ENCODE measurements around the gene LFNG.
"Not testable (repeated sequence)": the region's sequence is repeated elsewhere in the genome, so short reads cannot be mapped to it uniquely, and the experiment has no call there.

The LFNG gene

GRCh38 chr7:2546776-2547586, 27.4 kb downstream of the LFNG start:
- Histone ChIP-seq H3K4me3 (ENCODE audit: insufficient read depth, low read depth, low read length, poor library complexity, severe bottlenecking) (no peak overlapping the region), H3K36me3 (ENCODE audit: control insufficient read depth, insufficient read depth, low read length) (peaks cover 41% of the 10 kb centered on the region), H3K4me1 (ENCODE audit: control insufficient read depth, insufficient read depth, low read length, poor library complexity, severe bottlenecking) (no peaks in the 10 kb centered on the region), H3K27ac (ENCODE audit: insufficient read depth, low read length, poor library complexity, severe bottlenecking) (no peak overlapping the region), H3K27me3 (replicated peaks; ENCODE audit: control insufficient read depth, insufficient read depth, low read length, poor library complexity, severe bottlenecking) (no peaks in the 10 kb centered on the region), H3K9me3 (ENCODE audit: control insufficient read depth, low read length) (no peaks in the 10 kb centered on the region)
- DNase-seq = no peak

DNA sequence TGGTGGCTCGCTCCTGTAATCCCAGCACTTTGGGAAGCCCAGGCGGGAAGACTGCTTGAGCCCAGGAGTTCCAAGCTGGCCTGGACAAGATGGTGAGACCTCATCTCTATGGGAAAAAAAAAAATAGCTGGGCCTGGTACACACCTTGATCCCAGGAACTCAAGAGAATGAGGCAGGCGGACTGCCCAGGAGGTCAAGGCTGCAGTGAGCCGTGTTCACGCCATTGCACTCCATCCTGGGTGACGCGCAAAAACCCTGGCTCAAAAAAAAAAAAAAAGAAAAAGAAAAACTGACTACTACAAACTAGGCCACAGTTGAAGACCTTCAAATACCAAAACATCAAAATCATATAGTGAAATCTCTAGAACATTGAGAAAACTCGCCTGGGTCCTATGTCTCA, 31.8 kb downstream of the LFNG start:
- Histone ChIP-seq H3K4me3 (ENCODE audit: insufficient read depth, low read depth, low read length, poor library complexity, severe bottlenecking) (no peak overlapping the region), H3K27me3 (replicated peaks; ENCODE audit: control insufficient read depth, insufficient read depth, low read length, poor library complexity, severe bottlenecking) (no peaks in the 10 kb centered on the region), H3K36me3 (ENCODE audit: control insufficient read depth, insufficient read depth, low read length) (peaks cover 14% of the 10 kb centered on the region), H3K4me1 (ENCODE audit: control insufficient read depth, insufficient read depth, low read length, poor library complexity, severe bottlenecking) (peaks cover 19% of the 10 kb centered on the region), H3K9me3 (ENCODE audit: control insufficient read depth, low read length) (no peaks in the 10 kb centered on the region), H3K27ac (ENCODE audit: insufficient read depth, low read length, poor library complexity, severe bottlenecking) (no peak overlapping the region)
- DNase-seq = no peak

GRCh38 chr7:2553108-2553507, 33.5 kb downstream of the LFNG start:
- H3K9me3 ChIP-seq (ENCODE audit: control insufficient read depth, low read length) = no peaks in the 10 kb centered on the region
- H3K4me3 ChIP-seq (ENCODE audit: insufficient read depth, low read depth, low read length, poor library complexity, severe bottlenecking) = no peak overlapping the region
- peaks cover 3% of the 10 kb centered on the region for H3K36me3 ChIP-seq (ENCODE audit: control insufficient read depth, insufficient read depth, low read length)
- peaks cover 19% of the 10 kb centered on the region for H3K4me1 ChIP-seq (ENCODE audit: control insufficient read depth, insufficient read depth, low read length, poor library complexity, severe bottlenecking)
- no peaks in the 10 kb centered on the region for H3K27me3 ChIP-seq (replicated peaks; ENCODE audit: control insufficient read depth, insufficient read depth, low read length, poor library complexity, severe bottlenecking)
- no peak for DNase-seq
- no peak overlapping the region for H3K27ac ChIP-seq (ENCODE audit: insufficient read depth, low read length, poor library complexity, severe bottlenecking)

DNA sequence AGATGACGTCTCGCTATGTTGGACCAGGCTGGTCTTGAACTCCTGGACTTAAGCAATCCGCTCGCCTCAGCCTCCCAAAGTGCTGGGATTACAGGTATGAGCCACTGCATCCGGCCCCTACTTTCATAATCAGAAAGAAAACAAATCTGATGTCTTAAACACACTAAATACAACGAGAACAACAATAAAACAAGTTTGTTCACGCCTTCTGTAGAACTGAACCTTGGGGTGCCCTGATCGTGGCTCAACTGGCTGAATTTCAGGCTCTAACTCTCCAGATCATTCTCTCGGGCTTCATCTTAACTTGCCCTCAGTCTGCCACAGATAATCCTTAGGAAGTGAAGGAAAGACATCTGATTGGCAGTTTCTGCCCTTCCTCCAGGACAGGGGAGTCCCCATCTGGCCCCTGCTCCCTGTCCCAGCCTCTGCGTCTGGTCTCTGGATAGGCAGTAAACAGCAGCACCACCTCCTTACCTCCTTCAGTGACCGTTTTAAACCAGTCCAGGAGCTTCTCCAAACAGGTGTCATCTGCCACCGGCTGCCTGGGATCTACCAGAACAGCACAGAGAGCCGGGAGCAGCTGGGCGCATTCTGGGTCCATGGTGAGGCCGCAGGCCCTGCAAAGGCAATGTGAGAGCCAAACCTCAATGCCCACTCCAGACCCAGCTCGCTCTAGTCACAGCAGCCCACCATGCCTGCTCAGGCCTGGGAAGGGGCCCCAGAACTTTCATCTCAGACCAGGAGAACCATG, 34.4 kb downstream of the LFNG start:
- H3K36me3 ChIP-seq (ENCODE audit: control insufficient read depth, insufficient read depth, low read length) = no peaks in the 10 kb centered on the region
- H3K4me1 ChIP-seq (ENCODE audit: control insufficient read depth, insufficient read depth, low read length, poor library complexity, severe bottlenecking) = peaks cover 19% of the 10 kb centered on the region
- H3K4me3 ChIP-seq (ENCODE audit: insufficient read depth, low read depth, low read length, poor library complexity, severe bottlenecking) = peak overlapping the region; percentile 94
- H3K9me3 ChIP-seq (ENCODE audit: control insufficient read depth, low read length) = no peaks in the 10 kb centered on the region
- DNase-seq = no peak
- no peak overlapping the region for H3K27ac ChIP-seq (ENCODE audit: insufficient read depth, low read length, poor library complexity, severe bottlenecking)
- H3K27me3 ChIP-seq (replicated peaks; ENCODE audit: control insufficient read depth, insufficient read depth, low read length, poor library complexity, severe bottlenecking) = no peaks in the 10 kb centered on the region

GRCh38 chr7:2554661-2555111, 35.1 kb downstream of the LFNG start:
- peaks cover 23% of the 10 kb centered on the region for H3K4me1 ChIP-seq (ENCODE audit: control insufficient read depth, insufficient read depth, low read length, poor library complexity, severe bottlenecking)
- H3K4me3 ChIP-seq (ENCODE audit: insufficient read depth, low read depth, low read length, poor library complexity, severe bottlenecking) = peak overlapping the region; percentile 94
- peak overlapping the region; percentile 98 for H3K27ac ChIP-seq (ENCODE audit: insufficient read depth, low read length, poor library complexity, severe bottlenecking)
- no peaks in the 10 kb centered on the region for H3K36me3 ChIP-seq (ENCODE audit: control insufficient read depth, insufficient read depth, low read length)
- no peak for DNase-seq
- no peaks in the 10 kb centered on the region for H3K9me3 ChIP-seq (ENCODE audit: control insufficient read depth, low read length)
- H3K27me3 ChIP-seq (replicated peaks; ENCODE audit: control insufficient read depth, insufficient read depth, low read length, poor library complexity, severe bottlenecking) = no peaks in the 10 kb centered on the region

DNA sequence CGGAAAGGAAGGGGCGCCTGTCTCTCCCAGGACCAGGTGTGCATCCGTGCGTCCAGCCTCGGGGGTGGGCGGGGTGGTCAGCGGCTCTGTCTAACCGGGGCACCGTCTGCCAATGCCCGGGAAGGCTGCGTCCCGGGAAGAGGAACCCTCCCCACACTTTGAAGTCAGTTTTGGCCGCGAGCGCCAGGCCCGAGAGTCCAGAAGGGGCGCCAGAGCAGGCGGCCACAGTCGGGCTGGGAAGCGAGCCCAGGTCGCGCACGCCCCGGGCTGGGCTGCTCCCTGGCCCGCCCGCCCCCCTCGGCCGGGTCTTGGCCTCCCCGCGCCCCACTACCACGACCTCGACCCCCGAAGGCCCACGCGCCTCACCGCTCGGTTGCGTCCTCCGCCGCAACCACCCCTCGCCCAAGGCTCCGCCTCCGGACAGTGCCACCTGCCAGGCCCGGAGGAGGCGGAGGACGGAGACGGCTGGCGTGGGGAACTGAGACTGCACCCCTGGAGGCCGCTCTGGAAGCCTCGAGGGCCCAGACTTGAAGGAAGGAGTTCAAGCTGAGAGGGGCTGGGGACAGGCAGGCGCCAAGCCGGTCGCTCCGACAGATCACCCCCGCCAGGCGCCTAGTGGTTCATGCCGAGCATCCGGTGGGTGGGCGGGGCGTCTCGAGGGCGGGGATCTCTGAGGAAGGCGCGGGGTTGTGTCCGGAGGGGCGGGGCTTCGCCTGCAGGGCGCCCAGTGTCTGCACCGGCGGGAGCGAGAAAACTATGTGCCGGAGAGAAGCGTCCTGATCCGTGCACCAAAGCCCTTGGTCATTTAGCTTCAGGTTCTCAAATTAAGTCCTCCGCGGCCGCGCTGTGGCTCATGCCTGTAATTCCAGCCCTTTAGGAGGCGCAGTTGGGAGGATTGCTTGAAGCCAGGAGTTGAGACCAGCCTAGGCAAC, 35.8 kb downstream of the LFNG start, which contains the start of gene BRAT1:
Gene BRAT1 (minus strand): TSS at position 404 of the 932 bp plus-strand sequence. CDS start 1,093 bp downstream, outside the sequence.
- peak within 1 kb of the TSS; percentile 98 for H3K27ac ChIP-seq (ENCODE audit: insufficient read depth, low read length, poor library complexity, severe bottlenecking)
- H3K27me3 ChIP-seq (replicated peaks; ENCODE audit: control insufficient read depth, insufficient read depth, low read length, poor library complexity, severe bottlenecking) = no peaks in the 10 kb centered on the region
- peak within 1 kb of the TSS; percentile 94 for H3K4me3 ChIP-seq (ENCODE audit: insufficient read depth, low read depth, low read length, poor library complexity, severe bottlenecking)
- H3K9me3 ChIP-seq (ENCODE audit: control insufficient read depth, low read length) = no peaks in the 10 kb centered on the region
- H3K4me1 ChIP-seq (ENCODE audit: control insufficient read depth, insufficient read depth, low read length, poor library complexity, severe bottlenecking) = peaks cover 26% of the 10 kb centered on the region
- peak; percentile 91 for DNase-seq
- H3K36me3 ChIP-seq (ENCODE audit: control insufficient read depth, insufficient read depth, low read length) = no peaks in the 10 kb centered on the region

- Histone ChIP-seq H3K36me3 (ENCODE audit: control insufficient read depth, insufficient read depth, low read length) (no peaks in the 10 kb centered on the region), H3K27me3 (replicated peaks; ENCODE audit: control insufficient read depth, insufficient read depth, low read length, poor library complexity, severe bottlenecking) (no peaks in the 10 kb centered on the region), H3K4me3 (ENCODE audit: insufficient read depth, low read depth, low read length, poor library complexity, severe bottlenecking) (peak within 1 kb of the TSS; percentile 68), H3K4me1 (ENCODE audit: control insufficient read depth, insufficient read depth, low read length, poor library complexity, severe bottlenecking) (peaks cover 23% of the 10 kb centered on the region), H3K9me3 (ENCODE audit: control insufficient read depth, low read length) (no peaks in the 10 kb centered on the region), H3K27ac (ENCODE audit: insufficient read depth, low read length, poor library complexity, severe bottlenecking) (peak within 1 kb of the TSS; percentile 60)
- peak; percentile 78 to 81 (median 81) for DNase-seq
Observed at GRCh38 chr7:2558629-2559282, 39.2 kb downstream of the LFNG start, which contains the start of gene IQCE. TSS of gene IQCE (plus strand) at chr7:2558979. CDS start at chr7:2559182, 203 bp downstream.

GRCh38 chr7:2559283-2559950, 39.8 kb downstream of the LFNG start:
- Histone ChIP-seq H3K27ac (ENCODE audit: insufficient read depth, low read length, poor library complexity, severe bottlenecking) (peak overlapping the region; percentile 60), H3K27me3 (replicated peaks; ENCODE audit: control insufficient read depth, insufficient read depth, low read length, poor library complexity, severe bottlenecking) (no peaks in the 10 kb centered on the region), H3K36me3 (ENCODE audit: control insufficient read depth, insufficient read depth, low read length) (no peaks in the 10 kb centered on the region), H3K9me3 (ENCODE audit: control insufficient read depth, low read length) (no peaks in the 10 kb centered on the region), H3K4me1 (ENCODE audit: control insufficient read depth, insufficient read depth, low read length, poor library complexity, severe bottlenecking) (peaks cover 16% of the 10 kb centered on the region), H3K4me3 (ENCODE audit: insufficient read depth, low read depth, low read length, poor library complexity, severe bottlenecking) (peak overlapping the region; percentile 68)
- no peak for DNase-seq

DNA sequence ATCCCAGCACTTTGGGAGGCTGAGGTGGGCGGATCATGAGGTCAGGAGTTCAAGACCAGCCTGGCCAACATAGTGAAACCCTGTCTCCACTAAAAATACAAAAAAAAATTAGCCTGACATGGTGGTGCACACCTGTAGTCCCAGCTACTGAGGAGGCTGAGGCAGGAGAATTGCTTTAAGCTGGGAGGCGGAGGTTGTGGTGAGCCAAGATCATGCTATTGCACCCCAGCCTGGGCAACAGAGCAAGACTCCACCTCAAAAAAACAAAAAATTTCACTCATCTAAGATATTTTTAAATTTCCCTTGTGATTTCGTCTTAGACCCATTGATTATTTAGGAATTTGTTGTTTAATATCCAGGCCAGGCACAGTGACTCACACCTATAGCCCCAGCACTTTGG, 44.4 kb downstream of the LFNG start:
- H3K36me3 ChIP-seq (ENCODE audit: control insufficient read depth, insufficient read depth, low read length); H3K27ac ChIP-seq (ENCODE audit: insufficient read depth, low read length, poor library complexity, severe bottlenecking); H3K27me3 ChIP-seq (replicated peaks; ENCODE audit: control insufficient read depth, insufficient read depth, low read length, poor library complexity, severe bottlenecking); H3K9me3 ChIP-seq (ENCODE audit: control insufficient read depth, low read length); H3K4me3 ChIP-seq (ENCODE audit: insufficient read depth, low read depth, low read length, poor library complexity, severe bottlenecking); H3K4me1 ChIP-seq (ENCODE audit: control insufficient read depth, insufficient read depth, low read length, poor library complexity, severe bottlenecking); DNase-seq: not testable (repeated sequence)
